HepG2 (cell line): ENCODE results near the gene SLC8B1. TPM values are rescaled to one million over a fixed set of nuclear protein-coding genes. Genes with fewer than 3 reads are reported as not detected.

Experiments
- ATAC-seq: fragments of 200-7000 bp; cut with Tn5 transposase; 3 replicates; pipeline ENCODE4 v1.9.1; 2020; ENCODE audit warnings: mild to moderate bottlenecking, moderate library complexity
- BruUV-seq: library from RNA; stranded (reverse); fragments of 400-500 nt; replicated peaks from 2 replicates; lab custom pipeline; 2021; lab: Mats Ljungman, UMichigan
- CTCF ChIA-PET: fragments of 300-600 bp; formaldehyde crosslinking; extraction: SDS; loops from one replicate; lab custom pipeline; 2021; ENCODE audit warnings: low total read pairs, inconsistent platforms, low intra/inter-chr PET ratio; lab: Yijun Ruan, JAX
- POLR2A ChIA-PET: fragments of 350-600 bp; sonication (Branson Sonifier 250); formaldehyde crosslinking; loops from one replicate; lab custom pipeline; 2020; ENCODE audit warnings: antibody characterized with exemption, inconsistent platforms; lab: Yijun Ruan, JAX
- DNase-seq: peaks from one replicate; pipeline ENCODE4 v3.0.0-alpha.2; 2015; ENCODE audit warnings: low spot score
- FAIRE-seq: peaks from 3 replicates; lab custom pipeline; 2011; peaks lifted over from hg19 to GRCh38; lab: Jason Lieb, UNC
- H2AFZ ChIP-seq: one replicate; pipeline ENCODE4 v1.6.1; 2011; ENCODE audit warnings: low read length, inconsistent platforms
- H3K27ac ChIP-seq: fragments of 300-600 bp; 3 replicates; pipeline ENCODE4 v1.8.0; 2011; ENCODE audit warnings: mixed run types, mild to moderate bottlenecking, mixed read lengths, low read length, inconsistent platforms; ENCODE audit not compliant: insufficient read depth; ENCODE audit errors: extremely low read length
- H3K27me3 ChIP-seq, 2 experiments: fragments of 200-600 bp in 1 of 2; 2 replicates in 1 of 2; 3 replicates in 1 of 2; pipeline versions ENCODE4 v1.6.0 to v1.8.0; 2011; ENCODE audit warnings: low read length in 2 of 2, mild to moderate bottlenecking in 2 of 2, moderate library complexity in 2 of 2, inconsistent platforms in 1 of 2; ENCODE audit not compliant: insufficient read depth in 2 of 2, control insufficient read depth in 1 of 2
- H3K36me3 ChIP-seq, 2 experiments: fragments of 200-600 bp in 1 of 2; replicated peaks in 1 of 2; 2 replicates in 1 of 2; 3 replicates in 1 of 2; pipeline versions ENCODE4 v1.5.1 to v1.8.0; 2011; ENCODE audit warnings: low read length in 2 of 2, inconsistent platforms in 1 of 2; ENCODE audit not compliant: insufficient read depth in 2 of 2, control insufficient read depth in 1 of 2
- H3K4me1 ChIP-seq: 2 replicates; pipeline ENCODE4 v1.5.1; 2012; ENCODE audit warnings: low read length, inconsistent platforms; ENCODE audit not compliant: insufficient read depth
- H3K4me2 ChIP-seq: 2 replicates; pipeline ENCODE4 v1.6.0; 2011; ENCODE audit warnings: low read depth, low read length, inconsistent platforms
- H3K4me3 ChIP-seq, 3 experiments: fragments of 200-600 bp in 1 of 3; sonication (generic), shearing (Covaris generic) in 1 of 3; replicated peaks in 1 of 3; 2 replicates each; pipeline ENCODE4 v1.5.1; 2011 to 2016; ENCODE audit warnings: low read length in 3 of 3, inconsistent platforms in 2 of 3, low read depth in 2 of 3, mild to moderate bottlenecking in 2 of 3, control low read depth in 1 of 3, mixed read lengths in 1 of 3; ENCODE audit not compliant: insufficient read depth in 1 of 3
- H3K79me2 ChIP-seq: one replicate; pipeline ENCODE4 v1.6.1; 2011; ENCODE audit warnings: low read length, inconsistent platforms; ENCODE audit not compliant: insufficient read depth
- H3K9ac ChIP-seq: 2 replicates; pipeline ENCODE4 v1.6.0; 2011; ENCODE audit warnings: mild to moderate bottlenecking, low read depth, low read length, inconsistent platforms; ENCODE audit not compliant: insufficient read depth
- H3K9me3 ChIP-seq: 2 replicates; pipeline ENCODE4 v1.5.1; 2012; ENCODE audit warnings: mild to moderate bottlenecking, low read length
- H4K20me1 ChIP-seq: 2 replicates; pipeline ENCODE4 v1.6.0; 2011; ENCODE audit warnings: inconsistent platforms, mild to moderate bottlenecking, low read length, moderate library complexity; ENCODE audit not compliant: insufficient read depth
- AKAP8 ChIP-seq: sonication (generic); formaldehyde crosslinking; IDR thresholded peaks from 2 replicates; pipeline ENCODE4 v1.5.1; 2020; ENCODE audit warnings: mild to moderate bottlenecking, missing genetic modification reagents
- NR2F6 ChIP-seq, 2 experiments: IDR thresholded peaks; 2 replicates each; pipeline ENCODE4 v1.6.1; 2016; ENCODE audit warnings: antibody characterized with exemption in 1 of 2, mild to moderate bottlenecking in 1 of 2
- PITX1 ChIP-seq: sonication (generic); formaldehyde crosslinking; IDR thresholded peaks from 2 replicates; pipeline ENCODE4 v1.5.1; 2020; ENCODE audit warnings: mild to moderate bottlenecking, missing genetic modification reagents
- RNF2 ChIP-seq: fragments of 450-650 bp; conservative IDR thresholded peaks from 2 replicates; pipeline ENCODE4 v1.6.1; 2016; ENCODE audit warnings: low read depth
- ZBTB21 ChIP-seq: sonication (generic); formaldehyde crosslinking; IDR thresholded peaks from 2 replicates; pipeline ENCODE4 v1.4.0; 2020; ENCODE audit warnings: missing genetic modification reagents
- ZNF253 ChIP-seq: sonication (generic); formaldehyde crosslinking; IDR thresholded peaks from 2 replicates; pipeline ENCODE4 v1.8.0; 2022; ENCODE audit warnings: mild to moderate bottlenecking, missing genetic modification reagents, borderline replicate concordance
- ZNF501 ChIP-seq: sonication (generic); formaldehyde crosslinking; IDR thresholded peaks from 2 replicates; pipeline ENCODE4 v1.5.1; 2020; ENCODE audit warnings: mild to moderate bottlenecking, moderate library complexity, missing genetic modification reagents
- ZNF629 ChIP-seq: sonication (generic); formaldehyde crosslinking; conservative IDR thresholded peaks from 2 replicates; pipeline ENCODE4 v1.5.0; 2020; ENCODE audit warnings: missing genetic modification reagents
- WGBS: methylation state at CpG from one replicate; pipeline ENCODE4 v1.1.6; 2017; ENCODE audit warnings: low lambda C conversion rate; 5-methylcytosine and 5-hydroxymethylcytosine counted together
- in situ Hi-C: cut with HindIII; loops from 2 replicates; pipeline ENCODE4 v1.10.0; 2017; ENCODE audit warnings: low pct_unique_long_range_greater_than_20kb; ENCODE audit not compliant: extremely low pct_ligation_motif_present
- intact Hi-C: fragments of 100-400 bp; cut with micrococcal nuclease; formaldehyde crosslinking; loops from one replicate; pipeline ENCODE4 v1.10.0; 2022; ENCODE audit not compliant: unreplicated experiment
- polyA plus RNA-seq, 8 experiments: library from polyadenylated mRNA; depleted of rRNA in 3 of 8; stranded (reverse) in 7 of 8; unstranded in 1 of 8; fragments of >200 nt; fragmentation: Illumina TruSeq in 4 of 8; extraction: Trizol in 4 of 8; gene quantifications; 2 replicates each; pipeline versions ENCODE4 v1.2.1 to v1.2.3, GENCODE V29; 2011 to 2016; ENCODE audit warnings: low read depth in 4 of 8, missing spikeins in 1 of 8, mixed read lengths in 1 of 8; ENCODE audit not compliant: insufficient read depth in 1 of 8
- total RNA-seq, 5 experiments: library from RNA; depleted of rRNA; stranded (reverse); fragments of >200 nt; fragmentation: Illumina TruSeq; extraction: Trizol; gene quantifications; 2 replicates each; pipeline ENCODE4 v1.2.3, GENCODE V29; 2016; ENCODE audit warnings: low read depth in 1 of 5
- TF ChIP-seq, protein P1 (sequence below): sonication (generic); formaldehyde crosslinking; conservative IDR thresholded peaks from 2 replicates; pipeline ENCODE4 v1.4.0; 2020; ENCODE audit warnings: missing genetic modification reagents
- TF ChIP-seq, protein P2 (sequence below): sonication (generic); formaldehyde crosslinking; conservative IDR thresholded peaks from 2 replicates; pipeline ENCODE4 v1.8.1; 2023; ENCODE audit warnings: missing genetic modification reagents
- TF ChIP-seq, protein P3 (sequence below): IDR thresholded peaks from 2 replicates; pipeline ENCODE4 v1.6.1; 2016; ENCODE audit warnings: missing compliant biosample characterization, missing genetic modification reagents, borderline replicate concordance

SLC8B1 gene
- total and polyA plus RNA-seq, 2 of the 13 experiments (the other 11 are each of a cell fraction or from before 2014, with no cell fraction given) = 6.8 to 8.0 TPM

DNA sequence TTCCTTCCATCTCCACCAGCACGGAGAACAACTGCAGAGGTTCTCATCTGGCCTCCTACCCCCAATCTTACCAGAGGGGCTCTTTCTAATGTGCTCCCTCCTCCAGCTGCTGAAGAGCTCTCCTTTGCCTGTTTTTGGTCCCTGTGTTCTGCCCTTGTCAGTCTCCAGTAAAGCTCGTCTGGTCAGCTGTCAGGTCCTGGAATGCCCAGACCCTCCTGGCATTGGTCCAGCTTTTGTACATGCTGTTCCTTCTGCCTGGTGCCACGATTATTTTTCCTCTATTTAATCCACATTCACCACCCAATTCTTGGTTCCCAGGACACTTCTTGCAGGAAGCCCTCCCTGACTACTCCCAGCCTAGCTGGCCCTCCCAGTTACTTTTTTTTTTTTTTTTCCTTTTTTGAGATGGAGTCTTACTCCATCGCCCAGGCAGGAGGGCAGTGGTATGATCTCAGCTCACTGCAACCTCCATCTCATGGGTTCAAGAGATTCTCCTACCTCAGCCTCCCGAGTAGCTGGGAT lies 6.5 kb downstream of the SLC8B1 start (continued):
- TF ChIP-seq, protein P1, sequence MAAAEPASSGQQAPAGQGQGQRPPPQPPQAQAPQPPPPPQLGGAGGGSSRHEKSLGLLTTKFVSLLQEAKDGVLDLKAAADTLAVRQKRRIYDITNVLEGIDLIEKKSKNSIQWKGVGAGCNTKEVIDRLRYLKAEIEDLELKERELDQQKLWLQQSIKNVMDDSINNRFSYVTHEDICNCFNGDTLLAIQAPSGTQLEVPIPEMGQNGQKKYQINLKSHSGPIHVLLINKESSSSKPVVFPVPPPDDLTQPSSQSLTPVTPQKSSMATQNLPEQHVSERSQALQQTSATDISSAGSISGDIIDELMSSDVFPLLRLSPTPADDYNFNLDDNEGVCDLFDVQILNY (CRISPR knock-in tag) = no peak
- TF ChIP-seq, protein P2, sequence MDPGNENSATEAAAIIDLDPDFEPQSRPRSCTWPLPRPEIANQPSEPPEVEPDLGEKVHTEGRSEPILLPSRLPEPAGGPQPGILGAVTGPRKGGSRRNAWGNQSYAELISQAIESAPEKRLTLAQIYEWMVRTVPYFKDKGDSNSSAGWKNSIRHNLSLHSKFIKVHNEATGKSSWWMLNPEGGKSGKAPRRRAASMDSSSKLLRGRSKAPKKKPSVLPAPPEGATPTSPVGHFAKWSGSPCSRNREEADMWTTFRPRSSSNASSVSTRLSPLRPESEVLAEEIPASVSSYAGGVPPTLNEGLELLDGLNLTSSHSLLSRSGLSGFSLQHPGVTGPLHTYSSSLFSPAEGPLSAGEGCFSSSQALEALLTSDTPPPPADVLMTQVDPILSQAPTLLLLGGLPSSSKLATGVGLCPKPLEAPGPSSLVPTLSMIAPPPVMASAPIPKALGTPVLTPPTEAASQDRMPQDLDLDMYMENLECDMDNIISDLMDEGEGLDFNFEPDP (CRISPR knock-in tag) = no peak
- no peak for TF ChIP-seq ZNF253 (CRISPR knock-in tag)
- no peak for TF ChIP-seq ZNF501
- TF ChIP-seq NR2F6 (IDR thresholded peaks at IDR 0.05) = no peak
- no peak for TF ChIP-seq NR2F6 (CRISPR knock-in tag; IDR thresholded peaks at IDR 0.05)
- no peak for TF ChIP-seq ZBTB21 (CRISPR knock-in tag)
- no peak for TF ChIP-seq RNF2
- TF ChIP-seq, protein P3, sequence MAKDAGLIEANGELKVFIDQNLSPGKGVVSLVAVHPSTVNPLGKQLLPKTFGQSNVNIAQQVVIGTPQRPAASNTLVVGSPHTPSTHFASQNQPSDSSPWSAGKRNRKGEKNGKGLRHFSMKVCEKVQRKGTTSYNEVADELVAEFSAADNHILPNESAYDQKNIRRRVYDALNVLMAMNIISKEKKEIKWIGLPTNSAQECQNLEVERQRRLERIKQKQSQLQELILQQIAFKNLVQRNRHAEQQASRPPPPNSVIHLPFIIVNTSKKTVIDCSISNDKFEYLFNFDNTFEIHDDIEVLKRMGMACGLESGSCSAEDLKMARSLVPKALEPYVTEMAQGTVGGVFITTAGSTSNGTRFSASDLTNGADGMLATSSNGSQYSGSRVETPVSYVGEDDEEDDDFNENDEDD (CRISPR knock-in tag) = no peak
- TF ChIP-seq AKAP8 (CRISPR knock-in tag) = no peak

DNA sequence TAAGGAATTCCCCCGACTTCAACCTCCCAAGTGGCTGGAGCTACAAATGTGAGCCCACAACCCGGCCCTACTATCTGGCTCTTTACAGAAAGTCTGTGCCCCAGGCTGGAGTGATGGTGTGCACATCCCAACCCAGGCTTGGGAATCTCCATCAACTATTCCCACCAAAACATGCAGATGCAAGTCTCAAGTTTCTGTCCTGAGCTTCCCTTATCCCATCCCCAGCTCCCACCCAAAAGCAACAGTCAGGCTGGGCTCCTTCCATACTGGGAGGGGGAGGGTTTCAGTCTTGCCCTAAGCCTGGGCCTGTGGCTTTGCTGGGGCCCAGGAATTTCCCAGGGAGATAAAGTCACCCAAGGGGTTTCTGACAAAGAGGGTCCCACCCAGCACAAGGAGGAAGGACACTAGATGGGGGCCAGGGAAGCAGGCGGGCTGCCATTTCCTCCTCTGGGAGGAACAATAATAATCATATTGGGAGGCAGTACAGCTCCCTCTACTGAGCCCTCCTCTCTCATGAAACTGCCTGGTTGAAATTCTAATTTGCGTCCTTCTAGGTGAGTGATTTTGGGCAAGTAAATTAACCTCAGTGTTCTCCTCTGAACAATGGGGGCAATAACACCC lies 8.0 kb downstream of the SLC8B1 start:
- Histone ChIP-seq H3K4me3 (no peak overlapping the region), H3K9me3 (no peaks in the 10 kb centered on the region), H3K27ac (no peak overlapping the region), H4K20me1 (no peaks in the 10 kb centered on the region), H3K36me3 (no peaks in the 10 kb centered on the region), H3K9ac (no peak overlapping the region), H3K4me2 (no peak overlapping the region), H3K27me3 (no peaks in the 10 kb centered on the region), H3K79me2 (no peaks in the 10 kb centered on the region), H2AFZ (no peak overlapping the region), H3K4me1 (no peaks in the 10 kb centered on the region)
- no peak for DNase-seq
- no peak for FAIRE-seq
- peak; percentile 43 for TF ChIP-seq ZNF629
- no peak for TF ChIP-seq PITX1 (CRISPR knock-in tag)
- intact Hi-C loops = no loop called here
- no peak for ATAC-seq
- no TSS peak for BruUV-seq
- CTCF ChIA-PET = no interaction called here
- WGBS = 88% methylated on average over 2 of the region's 4 CpGs
- in situ Hi-C loops = no loop called here
- POLR2A ChIA-PET = no interaction called here
